ENCODE results near the gene LRPAP1.
"Not testable (repeated sequence)": the region's sequence is repeated elsewhere in the genome, so short reads cannot be mapped to it uniquely, and the experiment has no call there.

The LRPAP1 gene

GRCh38 chr4:3455596-3455995 lies 76.6 kb downstream of the LRPAP1 start:
- DNase-seq, result not testable (repeated sequence)

All from CD4-positive, alpha-beta T cell treated with Interleukin-4 for 1 hour (primary cell).